Measurements from ENCODE around the gene GNS.

Gene GNS

GRCh38 chr12:64673490-64674169, 85.6 kb downstream of the GNS start:
- no peak for DNase-seq (ENCODE audit: low read depth)

GRCh38 chr12:64672925-64673409, 86.2 kb downstream of the GNS start:
- no peak for DNase-seq (ENCODE audit: low read depth)

GRCh38 chr12:64671681-64672080, 87.5 kb downstream of the GNS start:
- DNase-seq (ENCODE audit: low read depth) = no peak

- DNase-seq (ENCODE audit: low read depth) = no peak
These were observed 88.1 kb downstream of the GNS start for GRCh38 chr12:64670919-64671639.

GRCh38 chr12:64670019-64670418, 89.2 kb downstream of the GNS start:
- DNase-seq (ENCODE audit: low read depth) = no peak

GRCh38 chr12:64669270-64669842, 89.8 kb downstream of the GNS start:
- DNase-seq (ENCODE audit: low read depth) = no peak

GRCh38 chr12:64667793-64668192, 91.4 kb downstream of the GNS start:
- DNase-seq (ENCODE audit: low read depth) = no peak

- DNase-seq (ENCODE audit: low read depth) = no peak
These were observed 92.9 kb downstream of the GNS start for GRCh38 chr12:64666054-64666914.

GRCh38 chr12:64665514-64665913, 93.7 kb downstream of the GNS start:
- no peak for DNase-seq (ENCODE audit: low read depth)

All from activated T-cell treated with anti-CD3 and anti-CD28 coated beads for 1 hour (primary cell).